ENCODE measurements around the gene PPP3CB. TPM values are rescaled to one million over a fixed set of nuclear protein-coding genes. Genes with fewer than 3 reads are reported as not detected.

The PPP3CB gene
- total and polyA plus RNA-seq, 2 experiments from 2014 or later = 11.8 to 41.4 TPM

DNA sequence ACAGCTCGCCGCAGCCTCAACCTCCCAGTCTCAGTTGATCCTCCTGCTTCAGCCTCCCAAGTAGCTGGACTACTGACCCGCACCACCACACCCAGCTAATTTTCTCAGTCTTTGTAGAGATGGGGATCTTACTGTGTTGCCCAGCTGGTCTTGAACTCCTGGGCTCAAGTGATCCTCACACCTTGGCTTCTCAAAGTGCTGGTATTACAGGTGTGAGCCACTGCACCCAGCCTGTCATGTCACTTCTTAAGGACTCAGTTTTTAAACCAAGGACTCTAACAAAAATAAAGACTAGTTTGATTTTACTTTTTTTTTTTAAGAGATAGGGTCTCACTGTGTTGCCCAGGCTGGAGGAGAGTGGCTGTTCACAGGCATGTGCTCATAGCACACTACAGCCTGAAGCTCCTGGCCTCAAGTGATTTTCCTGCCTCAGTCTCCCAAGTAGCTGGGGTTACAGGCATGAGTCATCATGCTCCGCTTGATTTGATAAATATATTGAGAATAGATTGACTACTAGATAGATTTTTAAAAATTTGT is 16.5 kb upstream of the PPP3CB start:
- H3K9me3 ChIP-seq (ENCODE audit: low read depth) = no peaks in the 10 kb centered on the region
- H3K36me3 ChIP-seq (replicated peaks; ENCODE audit: insufficient read depth, low read depth) = no peaks in the 10 kb centered on the region
- no peaks in the 10 kb centered on the region for H3K79me2 ChIP-seq
- no peak overlapping the region for H2AFZ ChIP-seq
- no peaks in the 10 kb centered on the region for H4K20me1 ChIP-seq (ENCODE audit: insufficient read depth, poor library complexity, severe bottlenecking)
- no peak for DNase-seq (ENCODE audit: low spot score)
- H3K27me3 ChIP-seq = no peaks in the 10 kb centered on the region
- TF ChIP-seq EZH2 (IDR thresholded peaks at IDR 0.05; ENCODE audit: borderline replicate concordance) (no peak), EZH2phosphoT487 (IDR thresholded peaks at IDR 0.05; ENCODE audit: low read depth, severe bottlenecking, unreplicated experiment) (no peak), CTCF (IDR thresholded peaks at IDR 0.05; ENCODE audit: poor library complexity) (no peak)
- WGBS (ENCODE audit: low lambda C conversion rate, missing lambda C conversion rate) = 98% methylated on average over 4 of the region's 4 CpGs
- no peak overlapping the region for H3K4me2 ChIP-seq
- no peaks in the 10 kb centered on the region for H3K4me1 ChIP-seq (ENCODE audit: insufficient read depth)
- H3K27ac ChIP-seq = no peak overlapping the region
- H3K9me2 ChIP-seq (replicated peaks; ENCODE audit: insufficient read depth) = no peaks in the 10 kb centered on the region
- H3K4me3 ChIP-seq = no peak overlapping the region

GRCh38 chr10:73509695-73510094 is 13.9 kb upstream of the PPP3CB start:
- Histone ChIP-seq H3K4me2 (no peak overlapping the region), H3K9me3 (ENCODE audit: low read depth) (no peaks in the 10 kb centered on the region), H3K27me3 (no peaks in the 10 kb centered on the region), H3K36me3 (replicated peaks; ENCODE audit: insufficient read depth, low read depth) (no peaks in the 10 kb centered on the region), H2AFZ (no peak overlapping the region), H3K4me3 (no peak overlapping the region), H3K79me2 (no peaks in the 10 kb centered on the region), H3K27ac (no peak overlapping the region), H4K20me1 (ENCODE audit: insufficient read depth, poor library complexity, severe bottlenecking) (no peaks in the 10 kb centered on the region), H3K9me2 (replicated peaks; ENCODE audit: insufficient read depth) (no peaks in the 10 kb centered on the region), H3K4me1 (ENCODE audit: insufficient read depth) (no peaks in the 10 kb centered on the region)
- 96% methylated on average over 5 of the region's 5 CpGs for WGBS (ENCODE audit: low lambda C conversion rate, missing lambda C conversion rate)
- TF ChIP-seq EZH2phosphoT487 (IDR thresholded peaks at IDR 0.05; ENCODE audit: low read depth, severe bottlenecking, unreplicated experiment) = no peak
- DNase-seq (ENCODE audit: low spot score) = no peak

DNA sequence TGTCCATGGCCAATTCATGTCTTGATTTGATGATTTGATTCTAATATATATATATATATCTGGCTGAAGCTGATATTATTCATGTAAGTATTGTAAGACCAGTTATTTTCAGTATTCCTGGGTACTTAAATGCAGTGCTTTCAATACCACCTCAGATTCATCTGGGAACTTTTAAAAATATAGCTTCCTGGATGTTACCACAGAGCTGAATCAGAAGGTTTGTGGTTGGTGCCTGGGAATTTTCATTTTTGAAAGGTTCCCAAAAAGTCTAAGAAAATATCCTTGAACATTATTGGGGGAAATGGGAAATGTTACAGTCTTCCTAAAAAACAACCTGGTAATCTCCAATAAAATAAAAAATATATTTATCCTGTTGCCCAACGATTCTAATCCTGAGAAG is 10.7 kb upstream of the PPP3CB start:
- 91% methylated on average over 1 of the region's 1 CpG for WGBS (ENCODE audit: low lambda C conversion rate, missing lambda C conversion rate)
- Histone ChIP-seq H3K4me2 (no peak overlapping the region), H3K27ac (no peak overlapping the region)

DNA sequence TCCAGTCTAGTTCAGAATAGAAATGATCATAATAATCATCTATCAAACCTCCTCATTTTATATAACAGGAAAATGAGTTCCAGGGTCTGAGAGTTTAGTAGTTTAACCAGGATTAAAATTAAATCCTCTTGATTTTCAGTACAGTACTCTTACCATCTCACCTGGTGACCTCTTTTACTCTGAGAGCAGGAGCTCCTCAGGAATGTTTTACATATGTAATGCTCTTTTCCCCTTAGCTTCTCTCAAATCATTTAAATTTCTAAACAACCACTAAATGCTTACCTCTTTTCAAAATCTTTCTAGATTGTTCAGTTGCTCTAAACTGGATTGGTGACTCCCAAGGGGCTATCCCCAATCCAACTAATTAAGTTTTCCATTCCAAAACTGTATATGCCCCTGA is 10.2 kb upstream of the PPP3CB start:
- Histone ChIP-seq H3K4me2 (no peak overlapping the region), H3K27me3 (no peaks in the 10 kb centered on the region), H3K4me3 (no peak overlapping the region), H4K20me1 (ENCODE audit: insufficient read depth, poor library complexity, severe bottlenecking) (no peaks in the 10 kb centered on the region), H3K79me2 (no peaks in the 10 kb centered on the region), H3K27ac (no peak overlapping the region), H3K9me2 (replicated peaks; ENCODE audit: insufficient read depth) (no peaks in the 10 kb centered on the region), H3K36me3 (replicated peaks; ENCODE audit: insufficient read depth, low read depth) (no peaks in the 10 kb centered on the region), H3K4me1 (ENCODE audit: insufficient read depth) (no peaks in the 10 kb centered on the region), H3K9me3 (ENCODE audit: low read depth) (no peaks in the 10 kb centered on the region), H2AFZ (no peak overlapping the region)
- no peak for DNase-seq (ENCODE audit: low spot score)
- TF ChIP-seq EZH2phosphoT487 (IDR thresholded peaks at IDR 0.05; ENCODE audit: low read depth, severe bottlenecking, unreplicated experiment) (no peak), CTCF (IDR thresholded peaks at IDR 0.05; ENCODE audit: poor library complexity) (no peak), EZH2 (IDR thresholded peaks at IDR 0.05; ENCODE audit: borderline replicate concordance) (no peak)

More for the DNA sequence above, 10.7 kb upstream of the PPP3CB start:
- Histone ChIP-seq H3K4me3 (no peak overlapping the region), H4K20me1 (ENCODE audit: insufficient read depth, poor library complexity, severe bottlenecking) (no peaks in the 10 kb centered on the region), H3K27me3 (no peaks in the 10 kb centered on the region), H3K36me3 (replicated peaks; ENCODE audit: insufficient read depth, low read depth) (no peaks in the 10 kb centered on the region), H3K9me3 (ENCODE audit: low read depth) (no peaks in the 10 kb centered on the region), H3K9me2 (replicated peaks; ENCODE audit: insufficient read depth) (no peaks in the 10 kb centered on the region), H2AFZ (no peak overlapping the region), H3K79me2 (no peaks in the 10 kb centered on the region), H3K4me1 (ENCODE audit: insufficient read depth) (no peaks in the 10 kb centered on the region)
- TF ChIP-seq EZH2phosphoT487 (IDR thresholded peaks at IDR 0.05; ENCODE audit: low read depth, severe bottlenecking, unreplicated experiment) (no peak), EZH2 (IDR thresholded peaks at IDR 0.05; ENCODE audit: borderline replicate concordance) (no peak), CTCF (IDR thresholded peaks at IDR 0.05; ENCODE audit: poor library complexity) (no peak)
- no peak for DNase-seq (ENCODE audit: low spot score)
